ENCODE measurements around the gene MLH1.

MLH1 gene

GRCh38 chr3:36981006-36981405 lies 12.3 kb upstream of the MLH1 start:
- no peak for DNase-seq

- no peak for DNase-seq
Observed at GRCh38 chr3:36988356-36988755, 5.0 kb upstream of the MLH1 start.

- no peak for DNase-seq
Observed at GRCh38 chr3:36989005-36989404, 4.3 kb upstream of the MLH1 start.

GRCh38 chr3:36989568-36989967 lies 3.8 kb upstream of the MLH1 start:
- no peak for DNase-seq

GRCh38 chr3:36991147-36991546 lies 2.2 kb upstream of the MLH1 start:
- no peak for DNase-seq

GRCh38 chr3:36991923-36992805 lies 1.2 kb upstream of the MLH1 start:
- no peak for DNase-seq

GRCh38 chr3:36992806-36993325 lies 452 bp upstream of the MLH1 start, which contains the start of gene EPM2AIP1:
TSS of gene EPM2AIP1 (minus strand) at chr3:36993131. CDS start at chr3:36993077, 54 bp downstream.
- no peak for DNase-seq

GRCh38 chr3:37014620-37015019 lies 21.3 kb downstream of the MLH1 start:
- DNase-seq: no peak

GRCh38 chr3:37015642-37016041 lies 22.3 kb downstream of the MLH1 start:
- no peak for DNase-seq

- no peak for DNase-seq
Observed at GRCh38 chr3:37016903-37017302, 23.6 kb downstream of the MLH1 start.

- DNase-seq: no peak
Observed at GRCh38 chr3:37017683-37018082, 24.4 kb downstream of the MLH1 start.

GRCh38 chr3:37024092-37024491 lies 30.8 kb downstream of the MLH1 start:
- DNase-seq: peak; percentile 51

- peak; percentile 76 for DNase-seq
Observed at GRCh38 chr3:37024820-37025405, 31.6 kb downstream of the MLH1 start.

GRCh38 chr3:37025561-37026335 lies 32.4 kb downstream of the MLH1 start:
- peak; percentile 31 for DNase-seq

GRCh38 chr3:37026851-37027250 lies 33.5 kb downstream of the MLH1 start:
- no peak for DNase-seq

- DNase-seq: peak; percentile 83
Observed at GRCh38 chr3:37028329-37028728, 35.0 kb downstream of the MLH1 start.

- DNase-seq: no peak
Observed at GRCh38 chr3:37029111-37029510, 35.8 kb downstream of the MLH1 start.

- DNase-seq: no peak
Observed at GRCh38 chr3:37029516-37030163, 36.3 kb downstream of the MLH1 start.

GRCh38 chr3:37030588-37030987 lies 37.3 kb downstream of the MLH1 start:
- DNase-seq: no peak

GRCh38 chr3:37031096-37031682 lies 37.9 kb downstream of the MLH1 start:
- no peak for DNase-seq

GRCh38 chr3:37032961-37033360 lies 39.6 kb downstream of the MLH1 start:
- DNase-seq: no peak

- no peak for DNase-seq
Observed at GRCh38 chr3:37037352-37037751, 44.0 kb downstream of the MLH1 start.
